Testis (tissue), 2 donors: Measurements from ENCODE around the gene CDK10.

ENCODE experiments used
- POLR2A ChIP-seq: fragments of 450-650 bp; IDR thresholded peaks from one replicate; pipeline ENCODE4 v1.6.1; 2017; ENCODE audit warnings: antibody characterized with exemption, mild to moderate bottlenecking, moderate library complexity
- TF ChIP-seq, protein P1 (sequence below), 3 experiments: fragments of 450-650 bp in 2 of 3; fragments of 200-600 bp in 1 of 3; sonication (generic) in 1 of 3; IDR thresholded peaks; one replicate each; pipeline ENCODE4 v1.5.1; 2016 to 2019; ENCODE audit warnings: antibody characterized with exemption in 3 of 3, mild to moderate bottlenecking in 2 of 3, moderate library complexity in 1 of 3

GRCh38 chr16:89695875-89696669 lies 9.6 kb downstream of the CDK10 start:
- TF ChIP-seq, protein P1, sequence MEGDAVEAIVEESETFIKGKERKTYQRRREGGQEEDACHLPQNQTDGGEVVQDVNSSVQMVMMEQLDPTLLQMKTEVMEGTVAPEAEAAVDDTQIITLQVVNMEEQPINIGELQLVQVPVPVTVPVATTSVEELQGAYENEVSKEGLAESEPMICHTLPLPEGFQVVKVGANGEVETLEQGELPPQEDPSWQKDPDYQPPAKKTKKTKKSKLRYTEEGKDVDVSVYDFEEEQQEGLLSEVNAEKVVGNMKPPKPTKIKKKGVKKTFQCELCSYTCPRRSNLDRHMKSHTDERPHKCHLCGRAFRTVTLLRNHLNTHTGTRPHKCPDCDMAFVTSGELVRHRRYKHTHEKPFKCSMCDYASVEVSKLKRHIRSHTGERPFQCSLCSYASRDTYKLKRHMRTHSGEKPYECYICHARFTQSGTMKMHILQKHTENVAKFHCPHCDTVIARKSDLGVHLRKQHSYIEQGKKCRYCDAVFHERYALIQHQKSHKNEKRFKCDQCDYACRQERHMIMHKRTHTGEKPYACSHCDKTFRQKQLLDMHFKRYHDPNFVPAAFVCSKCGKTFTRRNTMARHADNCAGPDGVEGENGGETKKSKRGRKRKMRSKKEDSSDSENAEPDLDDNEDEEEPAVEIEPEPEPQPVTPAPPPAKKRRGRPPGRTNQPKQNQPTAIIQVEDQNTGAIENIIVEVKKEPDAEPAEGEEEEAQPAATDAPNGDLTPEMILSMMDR (IDR thresholded peaks at IDR 0.05) = no peak
- TF ChIP-seq POLR2A = no peak
